T-helper 1 cell (primary cell): ENCODE measurements around the gene ANXA4.

Experiments
- DNase-seq, 5 donors: peaks; one replicate each; pipeline ENCODE4 v3.0.0-alpha.2; 2012 to 2020

The ANXA4 gene

GRCh38 chr2:69848186-69848790 lies 106.4 kb downstream of the ANXA4 start:
- no peak for DNase-seq

- DNase-seq: no peak
Measured at GRCh38 chr2:69858261-69858660, 116.3 kb downstream of the ANXA4 start.

DNA sequence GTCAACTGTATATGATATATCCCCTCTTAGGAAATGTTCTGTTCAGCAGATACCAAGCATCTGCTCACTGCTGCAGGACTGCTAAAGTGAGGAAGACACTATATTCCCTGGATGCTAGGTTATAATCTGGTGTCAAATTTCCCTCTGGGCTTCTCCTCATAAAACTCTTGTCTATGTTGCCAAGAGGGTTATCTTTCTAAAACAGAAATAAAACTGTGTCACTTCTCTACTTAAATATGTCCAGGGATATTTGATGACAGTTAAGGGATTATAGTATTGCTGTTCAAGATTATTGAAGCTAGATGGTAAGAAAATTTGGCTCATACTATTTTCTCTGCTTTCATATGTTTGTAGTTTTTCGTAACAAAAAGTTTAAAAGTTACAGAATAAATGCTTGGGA lies 121.4 kb downstream of the ANXA4 start:
- no peak for DNase-seq
